ENCODE results near the gene LRRC59. TPM values are rescaled to one million over a fixed set of nuclear protein-coding genes. Genes with fewer than 3 reads are reported as not detected.

Gene LRRC59
- total and polyA plus RNA-seq, 2 donors (not counting 1 experiment from before 2014, with no cell fraction given): 27.7 to 31.2 TPM

- ATAC-seq (ENCODE audit: low read depth) (no peak), DNase-seq (no peak)
- H3K9me3 Mint-ChIP-seq (ENCODE audit: insufficient read depth): no peaks in the 10 kb centered on the region
- peak overlapping the region; percentile 49 for H3K4me3 Mint-ChIP-seq
- intact Hi-C loops (cut with micrococcal nuclease): loop anchor here (10.0 kb wide), 1 partner anchor 49 kb away; the partner anchor contains the start of genes EME1 and MRPL27
- POLR2A ChIA-PET: no interaction called here
- H3K9ac ChIP-seq (ENCODE audit: low read length): no peak overlapping the region
- no peak overlapping the region for H3K4me3 ChIP-seq (ENCODE audit: control extremely low read depth in 1 of 5, extremely low read depth in 1 of 5, insufficient read depth in 1 of 5, low read depth in 2 of 5, low read length in 4 of 5)
- TF ChIP-seq, protein P1, sequence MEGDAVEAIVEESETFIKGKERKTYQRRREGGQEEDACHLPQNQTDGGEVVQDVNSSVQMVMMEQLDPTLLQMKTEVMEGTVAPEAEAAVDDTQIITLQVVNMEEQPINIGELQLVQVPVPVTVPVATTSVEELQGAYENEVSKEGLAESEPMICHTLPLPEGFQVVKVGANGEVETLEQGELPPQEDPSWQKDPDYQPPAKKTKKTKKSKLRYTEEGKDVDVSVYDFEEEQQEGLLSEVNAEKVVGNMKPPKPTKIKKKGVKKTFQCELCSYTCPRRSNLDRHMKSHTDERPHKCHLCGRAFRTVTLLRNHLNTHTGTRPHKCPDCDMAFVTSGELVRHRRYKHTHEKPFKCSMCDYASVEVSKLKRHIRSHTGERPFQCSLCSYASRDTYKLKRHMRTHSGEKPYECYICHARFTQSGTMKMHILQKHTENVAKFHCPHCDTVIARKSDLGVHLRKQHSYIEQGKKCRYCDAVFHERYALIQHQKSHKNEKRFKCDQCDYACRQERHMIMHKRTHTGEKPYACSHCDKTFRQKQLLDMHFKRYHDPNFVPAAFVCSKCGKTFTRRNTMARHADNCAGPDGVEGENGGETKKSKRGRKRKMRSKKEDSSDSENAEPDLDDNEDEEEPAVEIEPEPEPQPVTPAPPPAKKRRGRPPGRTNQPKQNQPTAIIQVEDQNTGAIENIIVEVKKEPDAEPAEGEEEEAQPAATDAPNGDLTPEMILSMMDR (IDR thresholded peaks at IDR 0.05): no peak
- no peak for TF ChIP-seq EZH2 (IDR thresholded peaks at IDR 0.05; ENCODE audit: borderline replicate concordance, insufficient read depth, low read depth, low read length, poor library complexity, severe bottlenecking)
- peaks cover 33 to 47% of the 10 kb centered on the region in 2 donors for H3K4me1 ChIP-seq (ENCODE audit: control insufficient read depth in 2 of 2, insufficient read depth in 2 of 2, low read length in 2 of 2)
- H3K27me3 ChIP-seq (replicated peaks in 1 of 4; ENCODE audit: control extremely low read depth in 1 of 4, control insufficient read depth in 3 of 4, insufficient read depth in 4 of 4, low read length in 3 of 4): no peaks in the 10 kb centered on the region
- WGBS (ENCODE audit: insufficient coverage): 72% methylated on average over 4 of the region's 6 CpGs
- CTCF ChIA-PET: interaction anchor here (3.3 kb wide), 1 partner anchor 26 kb away, joined by 26 read pairs; the partner anchor contains the start of gene LRRC59
- no peaks in the 10 kb centered on the region for H3K27me3 Mint-ChIP-seq
- no peaks in the 10 kb centered on the region for H3K36me3 ChIP-seq (replicated peaks in 1 of 2; ENCODE audit: control extremely low read depth in 1 of 2, control insufficient read depth in 1 of 2, extremely low read depth in 1 of 2, insufficient read depth in 2 of 2, low read length in 1 of 2)
- peaks cover 53% of the 10 kb centered on the region for H3K4me1 Mint-ChIP-seq
- H3K79me2 ChIP-seq (ENCODE audit: control insufficient read depth, insufficient read depth, low read length): peaks cover 19% of the 10 kb centered on the region
- no peak overlapping the region for H3K4me2 ChIP-seq (replicated peaks; ENCODE audit: low read depth, low read length, poor library complexity, severe bottlenecking)
- H4K20me1 ChIP-seq (ENCODE audit: control insufficient read depth, insufficient read depth, low read length, poor library complexity, severe bottlenecking): no peaks in the 10 kb centered on the region
- H3K27ac Mint-ChIP-seq: peak overlapping the region; percentile 56
- H3K27ac ChIP-seq (ENCODE audit: low read length in 2 of 2): no peak overlapping the region
- H2AFZ ChIP-seq (ENCODE audit: insufficient read depth, low read depth, low read length, poor library complexity, severe bottlenecking): no peak overlapping the region
- H3K9me3 ChIP-seq (ENCODE audit: control extremely low read depth in 1 of 3, control insufficient read depth in 2 of 3, insufficient read depth in 1 of 3, low read length in 2 of 3): peaks cover 0 to 10% (median 4%) of the 10 kb centered on the region in 3 donors
Observed at GRCh38 chr17:50423553-50424159, 26.3 kb upstream of the LRRC59 start.

DNA sequence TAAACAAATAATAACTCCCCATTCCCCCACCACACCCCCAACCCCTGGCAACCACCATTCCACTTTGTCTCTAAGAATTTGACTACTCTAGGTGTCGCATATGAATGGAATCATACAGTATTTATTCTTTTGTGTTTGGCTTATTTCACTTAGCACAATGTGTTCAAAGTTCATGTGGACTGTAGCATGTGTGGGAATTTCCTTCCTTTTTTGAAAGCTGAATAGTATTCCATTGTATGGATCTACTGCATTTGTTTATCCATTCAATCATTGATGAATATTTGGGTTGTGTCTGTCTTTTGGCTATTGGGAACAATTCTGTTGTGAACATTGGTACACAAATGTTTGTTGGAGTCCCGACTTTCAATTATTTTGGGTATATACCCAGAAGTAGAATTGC, 25.4 kb upstream of the LRRC59 start:
- peak overlapping the region; percentile 32 for H3K27ac Mint-ChIP-seq
- H3K4me3 Mint-ChIP-seq: no peak overlapping the region
- H3K9me3 Mint-ChIP-seq (ENCODE audit: insufficient read depth): no peaks in the 10 kb centered on the region
- no CpG with 5 or more reads among the region's 2 CpGs for WGBS (ENCODE audit: insufficient coverage)
- H3K79me2 ChIP-seq (ENCODE audit: control insufficient read depth, insufficient read depth, low read length): peaks cover 16% of the 10 kb centered on the region
- no peaks in the 10 kb centered on the region for H3K36me3 ChIP-seq (replicated peaks in 1 of 2; ENCODE audit: control extremely low read depth in 1 of 2, control insufficient read depth in 1 of 2, extremely low read depth in 1 of 2, insufficient read depth in 2 of 2, low read length in 1 of 2)
- peaks cover 50% of the 10 kb centered on the region for H3K4me1 Mint-ChIP-seq
- no peak overlapping the region for H3K4me3 ChIP-seq (ENCODE audit: control extremely low read depth in 1 of 5, extremely low read depth in 1 of 5, insufficient read depth in 1 of 5, low read depth in 2 of 5, low read length in 4 of 5)
- no peaks in the 10 kb centered on the region for H4K20me1 ChIP-seq (ENCODE audit: control insufficient read depth, insufficient read depth, low read length, poor library complexity, severe bottlenecking)
- peaks cover 31 to 44% of the 10 kb centered on the region in 2 donors for H3K4me1 ChIP-seq (ENCODE audit: control insufficient read depth in 2 of 2, insufficient read depth in 2 of 2, low read length in 2 of 2)
- peaks cover 0 to 10% (median 4%) of the 10 kb centered on the region in 3 donors for H3K9me3 ChIP-seq (ENCODE audit: control extremely low read depth in 1 of 3, control insufficient read depth in 2 of 3, insufficient read depth in 1 of 3, low read length in 2 of 3)
- H3K27me3 ChIP-seq (replicated peaks in 1 of 4; ENCODE audit: control extremely low read depth in 1 of 4, control insufficient read depth in 3 of 4, insufficient read depth in 4 of 4, low read length in 3 of 4): no peaks in the 10 kb centered on the region
- CTCF ChIA-PET: interaction anchor here (1.3 to 3.3 kb wide), 2 partner anchors 25 to 63 kb away, joined by 4 to 26 read pairs; partner anchors contain the start of gene LRRC59
- ATAC-seq (ENCODE audit: low read depth): no peak
- POLR2A ChIA-PET: interaction anchor here (0.6 to 0.7 kb wide), 2 partner anchors 14 to 114 kb away, joined by 4 to 8 read pairs; no protein-coding TSS in a partner anchor
- H3K4me2 ChIP-seq (replicated peaks; ENCODE audit: low read depth, low read length, poor library complexity, severe bottlenecking): no peak overlapping the region
- intact Hi-C loops (cut with micrococcal nuclease): loop anchor here (10.0 kb wide), 1 partner anchor 48 kb away; the partner anchor contains the start of genes EME1 and MRPL27
- no peak for TF ChIP-seq EZH2 (IDR thresholded peaks at IDR 0.05; ENCODE audit: borderline replicate concordance, insufficient read depth, low read depth, low read length, poor library complexity, severe bottlenecking)
- TF ChIP-seq, protein P1 (IDR thresholded peaks at IDR 0.05): no peak
- no peak overlapping the region for H3K27ac ChIP-seq (ENCODE audit: low read length in 2 of 2)
- no peak overlapping the region for H3K9ac ChIP-seq (ENCODE audit: low read length)
- H2AFZ ChIP-seq (ENCODE audit: insufficient read depth, low read depth, low read length, poor library complexity, severe bottlenecking): no peak overlapping the region
- H3K27me3 Mint-ChIP-seq: no peaks in the 10 kb centered on the region
- no peak for DNase-seq

Data from B cell (primary cell).